A549 (cell line): ENCODE results near the gene PTPRD.

ENCODE experiments used
- BHLHE40 ChIP-seq: IDR thresholded peaks from 2 replicates; pipeline ENCODE4 v1.6.1; 2012; ENCODE audit warnings: low read depth, low read length, inconsistent platforms
- CTCF ChIP-seq: fragments of >200 bp; sonication (Bioruptor Twin); formaldehyde crosslinking; IDR thresholded peaks from 3 replicates; pipeline ENCODE4 v1.5.1; 2016
- EP300 ChIP-seq, 2 experiments: fragments of >200 bp; sonication (Bioruptor Twin); formaldehyde crosslinking; IDR thresholded peaks; 2 replicates in 1 of 2; 3 replicates in 1 of 2; pipeline ENCODE4 v1.6.1; 2016 to 2017
- FOSL2 ChIP-seq, 2 experiments: fragments of 450-650 bp in 1 of 2; fragments of >200 bp in 1 of 2; sonication (Bioruptor Twin) in 1 of 2; formaldehyde crosslinking; IDR thresholded peaks; 2 replicates each; pipeline versions ENCODE4 v1.5.0 to v1.6.1; 2016 to 2020; ENCODE audit warnings: mild to moderate bottlenecking in 1 of 2, moderate library complexity in 1 of 2
- JUN ChIP-seq, 2 experiments: fragments of >200 bp; sonication (Bioruptor Twin); formaldehyde crosslinking; IDR thresholded peaks; 2 replicates in 1 of 2; 3 replicates in 1 of 2; pipeline ENCODE4 v1.6.1; 2016 to 2017
- MAFK ChIP-seq: fragments of 450-650 bp; IDR thresholded peaks from 2 replicates; pipeline ENCODE4 v1.6.1; 2014; ENCODE audit not compliant: partially characterized antibody
- MYC ChIP-seq: IDR thresholded peaks from 2 replicates; pipeline ENCODE4 v1.6.1; 2012; ENCODE audit warnings: mild to moderate bottlenecking, inconsistent platforms, low read length, improper control_type of control experiment, borderline replicate concordance
- POLR2A ChIP-seq: IDR thresholded peaks from 2 replicates; pipeline ENCODE4 v1.6.1; 2012; ENCODE audit warnings: mild to moderate bottlenecking, low read length
- RAD21 ChIP-seq, 2 experiments: fragments of >200 bp in 1 of 2; sonication (Bioruptor Twin) in 1 of 2; formaldehyde crosslinking in 1 of 2; IDR thresholded peaks in 1 of 2; conservative IDR thresholded peaks in 1 of 2; 2 replicates in 1 of 2; 3 replicates in 1 of 2; pipeline ENCODE4 v1.6.1; 2012 to 2018; ENCODE audit warnings: inconsistent platforms in 1 of 2
- USF2 ChIP-seq: fragments of 450-650 bp; IDR thresholded peaks from 2 replicates; pipeline ENCODE4 v1.6.1; 2014; ENCODE audit warnings: antibody characterized with exemption
- ZFP36 ChIP-seq: fragments of 450-650 bp; IDR thresholded peaks from 2 replicates; pipeline ENCODE4 v1.6.1; 2014; ENCODE audit warnings: borderline replicate concordance; ENCODE audit not compliant: partially characterized antibody

GRCh38 chr9:8648271-8648845 is 1964.4 kb downstream of the PTPRD start:
- TF ChIP-seq CTCF (no peak), MYC (no peak), POLR2A (no peak), EP300 (IDR thresholded peaks at IDR 0.05) (no peak), JUN (IDR thresholded peaks at IDR 0.05) (no peak), RAD21 (conservative IDR thresholded peaks at IDR 0.05 in 1 of 2, IDR thresholded peaks at IDR 0.05 in 1 of 2) (no peak), BHLHE40 (no peak), FOSL2 (IDR thresholded peaks at IDR 0.05) (no peak), FOSL2 (CRISPR knock-in tag; IDR thresholded peaks at IDR 0.05) (no peak), ZFP36 (no peak), MAFK (no peak), USF2 (no peak)
